Kidney (tissue), 14 donors: ENCODE results near the gene S100A14. TPM values are rescaled to one million over a fixed set of nuclear protein-coding genes. Genes with fewer than 3 reads are reported as not detected.

Source experiments
- DNase-seq, 5 donors: peaks; one replicate each; pipeline ENCODE4 v3.0.0-alpha.2; 2013 to 2020
- FAIRE-seq: peaks from 2 replicates; lab custom pipeline; 2012; peaks lifted over from hg19 to GRCh38; lab: Jason Lieb, UNC
- H3K27ac ChIP-seq, 2 donors: one replicate each; pipeline ENCODE4 v1.7.0; 2013; ENCODE audit warnings: low read depth in 2 of 2, low read length in 2 of 2, inconsistent platforms in 1 of 2
- H3K27me3 ChIP-seq: one replicate; pipeline ENCODE4 v1.7.1; 2013; ENCODE audit warnings: low read length, inconsistent platforms; ENCODE audit not compliant: control insufficient read depth, insufficient read depth
- H3K36me3 ChIP-seq, 3 donors: one replicate each; pipeline versions ENCODE4 v1.7.0 to v1.7.1; 2013; ENCODE audit warnings: low read length in 3 of 3, control low read depth in 1 of 3, inconsistent platforms in 1 of 3; ENCODE audit not compliant: insufficient read depth in 3 of 3, control insufficient read depth in 2 of 3
- H3K4me1 ChIP-seq, 3 donors: one replicate each; pipeline versions ENCODE4 v1.7.0 to v1.7.1; 2013; ENCODE audit warnings: low read length in 3 of 3, inconsistent platforms in 1 of 3, low read depth in 1 of 3; ENCODE audit not compliant: control insufficient read depth in 2 of 3, insufficient read depth in 2 of 3
- H3K4me3 ChIP-seq, 3 donors: one replicate each; pipeline versions ENCODE4 v1.7.0 to v1.8.1; 2013; ENCODE audit warnings: low read length in 3 of 3, control low read depth in 1 of 3, inconsistent platforms in 1 of 3
- H3K9ac ChIP-seq, 3 donors: one replicate each; pipeline versions ENCODE4 v1.7.0 to v1.7.1; 2013; ENCODE audit warnings: low read length in 3 of 3, control low read depth in 1 of 3, inconsistent platforms in 1 of 3
- H3K9me3 ChIP-seq, 3 donors: one replicate each; pipeline versions ENCODE4 v1.7.0 to v1.7.1; 2013; ENCODE audit warnings: low read length in 3 of 3, control low read depth in 1 of 3, inconsistent platforms in 1 of 3; ENCODE audit not compliant: control insufficient read depth in 2 of 3, insufficient read depth in 1 of 3
- intact Hi-C: fragments of 100-400 bp; cut with DNase I; formaldehyde crosslinking; loops from one replicate; pipeline ENCODE4 v1.11.1; 2022
- polyA plus RNA-seq: library from polyadenylated mRNA; stranded (reverse); fragments of 350-450 nt; fragmentation: Illumina TruSeq; extraction: RNeasy Lipid Tissue Mini Kit (QIAGEN cat#74804); gene quantifications from one replicate; pipeline ENCODE4 v1.2.3, GENCODE V29; 2014; ENCODE audit warnings: low read depth, low replicate concordance; ENCODE audit not compliant: insufficient read depth
- total RNA-seq: library from RNA; stranded (reverse); fragmentation: NEBNext Ultra II Directional; extraction: Animal tissue kit (Norgen Biotek cat#: 25700); gene quantifications from one replicate; pipeline ENCODE4 v1.2.1, GENCODE V29; 2021
- TF ChIP-seq, protein P1 (sequence below): IDR thresholded peaks from 3 replicates; pipeline ENCODE4 v1.5.1; 2012; ENCODE audit warnings: mild to moderate bottlenecking, moderate library complexity, borderline replicate concordance; ENCODE audit not compliant: insufficient read depth; ENCODE audit errors: extremely low read depth
- donor health status: control.
- donor health status: control.
- donor health status: control.
- donor health status: control.
- donor health status: control.
- donor health status: DM: yes; HTN: yes; CAD: no.
- donor health status: Normal renal cell carcinoma (clear cell type).

The S100A14 gene
- total and polyA plus RNA-seq, 2 donors from 2014 or later = 35.6 to 75.9 TPM

DNA sequence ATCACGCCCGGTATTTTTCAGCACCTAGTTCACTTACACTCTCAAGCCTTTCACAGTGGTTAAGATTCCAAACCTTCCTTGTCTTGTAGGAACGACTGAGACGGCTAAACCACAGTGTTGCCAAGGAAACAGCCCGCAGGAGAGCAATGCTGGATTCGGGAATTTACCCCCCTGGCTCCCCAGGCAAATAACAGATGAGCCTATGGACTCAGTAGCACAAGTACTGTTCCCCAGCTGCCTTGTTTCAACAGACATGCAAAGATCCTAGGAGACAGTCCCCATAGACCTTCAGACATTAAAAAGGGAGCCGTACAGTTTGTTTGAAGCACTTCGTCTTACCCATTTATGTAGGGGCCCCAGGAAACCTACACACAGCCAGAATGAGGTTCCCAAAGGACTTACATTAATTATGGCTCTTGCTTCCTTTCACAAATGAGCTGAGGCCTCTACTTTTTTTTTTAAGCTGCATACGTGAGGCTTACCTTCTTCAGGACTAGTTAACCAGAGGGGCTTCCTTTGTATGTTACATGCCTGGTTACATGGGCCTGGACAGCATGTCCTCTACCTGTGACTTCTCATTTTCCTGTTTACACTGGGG is 45.1 kb upstream of the S100A14 start:
- H3K36me3 ChIP-seq = peaks cover 11 to 57% (median 36%) of the 10 kb centered on the region in 3 donors
- TF ChIP-seq, protein P1, sequence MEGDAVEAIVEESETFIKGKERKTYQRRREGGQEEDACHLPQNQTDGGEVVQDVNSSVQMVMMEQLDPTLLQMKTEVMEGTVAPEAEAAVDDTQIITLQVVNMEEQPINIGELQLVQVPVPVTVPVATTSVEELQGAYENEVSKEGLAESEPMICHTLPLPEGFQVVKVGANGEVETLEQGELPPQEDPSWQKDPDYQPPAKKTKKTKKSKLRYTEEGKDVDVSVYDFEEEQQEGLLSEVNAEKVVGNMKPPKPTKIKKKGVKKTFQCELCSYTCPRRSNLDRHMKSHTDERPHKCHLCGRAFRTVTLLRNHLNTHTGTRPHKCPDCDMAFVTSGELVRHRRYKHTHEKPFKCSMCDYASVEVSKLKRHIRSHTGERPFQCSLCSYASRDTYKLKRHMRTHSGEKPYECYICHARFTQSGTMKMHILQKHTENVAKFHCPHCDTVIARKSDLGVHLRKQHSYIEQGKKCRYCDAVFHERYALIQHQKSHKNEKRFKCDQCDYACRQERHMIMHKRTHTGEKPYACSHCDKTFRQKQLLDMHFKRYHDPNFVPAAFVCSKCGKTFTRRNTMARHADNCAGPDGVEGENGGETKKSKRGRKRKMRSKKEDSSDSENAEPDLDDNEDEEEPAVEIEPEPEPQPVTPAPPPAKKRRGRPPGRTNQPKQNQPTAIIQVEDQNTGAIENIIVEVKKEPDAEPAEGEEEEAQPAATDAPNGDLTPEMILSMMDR = no peak
- FAIRE-seq = no peak
- no peaks in the 10 kb centered on the region for H3K27me3 ChIP-seq
- H3K4me3 ChIP-seq = no peak overlapping the region
- DNase-seq = no peak
- H3K4me1 ChIP-seq = peaks cover 0 to 13% (median 10%) of the 10 kb centered on the region in 3 donors
- no peaks in the 10 kb centered on the region for H3K9me3 ChIP-seq
- H3K9ac ChIP-seq = no peak overlapping the region
- intact Hi-C loops = no loop called here
- no peak overlapping the region for H3K27ac ChIP-seq

DNA sequence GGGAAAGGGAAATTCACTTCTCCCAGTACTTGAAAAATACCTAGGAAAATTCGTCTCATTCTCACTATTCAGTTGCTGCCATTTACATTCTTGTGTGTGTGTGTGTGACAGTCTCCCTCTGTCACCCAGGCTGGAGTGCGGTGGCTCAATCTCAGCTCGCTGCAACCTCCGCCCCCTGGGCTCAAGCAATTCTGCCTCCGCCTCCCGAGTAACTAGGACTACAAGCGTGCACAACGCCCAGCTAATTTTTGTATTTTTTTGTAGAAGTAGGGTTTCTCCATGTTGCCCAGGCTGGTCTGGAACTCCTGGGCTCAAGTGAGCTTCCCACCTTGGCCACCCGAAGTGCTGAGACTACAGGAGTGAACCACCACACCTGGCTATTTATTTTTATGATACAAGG is 43.5 kb upstream of the S100A14 start:
- TF ChIP-seq, protein P1 = no peak
- Histone ChIP-seq H3K4me3 (peak overlapping the region; percentile 71 to 97 (median 95)), H3K9me3 (no peaks in the 10 kb centered on the region), H3K36me3 (peaks cover 6 to 41% (median 26%) of the 10 kb centered on the region in 3 donors), H3K4me1 (peaks cover 0 to 13% (median 10%) of the 10 kb centered on the region in 3 donors), H3K27me3 (no peaks in the 10 kb centered on the region), H3K9ac (peak overlapping the region in 1 of 3 donors; percentile 88), H3K27ac (no peak overlapping the region)
- DNase-seq (no peak), FAIRE-seq (no peak)
- intact Hi-C loops = no loop called here

DNA sequence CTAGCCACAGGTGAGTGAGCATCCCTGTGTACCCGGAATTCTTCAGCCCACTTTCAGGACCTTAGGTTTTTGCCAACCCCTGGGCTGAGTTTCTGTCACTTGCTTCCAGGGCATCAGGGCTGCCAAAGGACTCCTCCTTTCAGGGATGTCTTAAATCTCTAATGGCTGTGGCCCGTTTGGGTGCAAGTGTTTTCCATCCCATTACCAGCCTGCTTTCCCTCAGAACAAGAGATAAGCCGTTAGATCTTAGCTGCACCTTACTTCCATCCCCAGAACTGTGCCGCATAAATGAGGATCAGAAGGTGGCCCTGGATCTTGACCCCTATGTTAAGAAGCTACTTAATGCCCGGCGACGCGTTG is 43.0 kb upstream of the S100A14 start:
- DNase-seq (no peak), FAIRE-seq (no peak)
- Histone ChIP-seq H3K9me3 (no peaks in the 10 kb centered on the region), H3K4me3 (peak overlapping the region; percentile 71 to 97 (median 95)), H3K27ac (peak overlapping the region; percentile 94 to 95), H3K9ac (peak overlapping the region; percentile 45 to 88 (median 85)), H3K4me1 (peaks cover 0 to 13% (median 10%) of the 10 kb centered on the region in 3 donors), H3K36me3 (peaks cover 6 to 36% (median 22%) of the 10 kb centered on the region in 3 donors), H3K27me3 (no peaks in the 10 kb centered on the region)
- intact Hi-C loops = no loop called here
- TF ChIP-seq, protein P1 = no peak
